Activated T-helper 1 cell treated with anti-CD3 and anti-CD28 coated beads, Interleukin-12 subunit alpha, Interleukin-12 subunit beta, Interleukin-2, Interleukin-4 antibody, amounts not matched to agents 30 ng/mL and 10 ng/mL and 1 ng/mL, durations not matched to agents 14 hours and 24 hours and 36 hours (primary cell): ENCODE measurements around the gene PCNX2. TPM values are rescaled to one million over a fixed set of nuclear protein-coding genes. Genes with fewer than 3 reads are reported as not detected.
A peak's percentile ranks its signal among the peaks of the same experiment; 100 is the strongest.

ENCODE experiments used
- DNase-seq: peaks from one replicate; pipeline ENCODE4 v3.0.0; 2021; ENCODE audit warnings: low spot score
- H3K27ac Mint-ChIP-seq: one replicate; pipeline ENCODE4 v1.8.0; 2021; ENCODE audit warnings: mild to moderate bottlenecking, mixed read lengths
- H3K27me3 Mint-ChIP-seq: one replicate; pipeline ENCODE4 v1.8.0; 2022; ENCODE audit warnings: mild to moderate bottlenecking, moderate library complexity, mixed read lengths; ENCODE audit not compliant: insufficient read depth
- H3K36me3 Mint-ChIP-seq: one replicate; pipeline ENCODE4 v1.8.0; 2021; ENCODE audit warnings: low read depth, mixed read lengths
- H3K4me1 Mint-ChIP-seq: one replicate; pipeline ENCODE4 v1.8.0; 2021; ENCODE audit warnings: low read depth, mixed read lengths
- H3K4me3 Mint-ChIP-seq: one replicate; pipeline ENCODE4 v1.8.0; 2021; ENCODE audit warnings: mild to moderate bottlenecking, moderate library complexity, mixed read lengths
- H3K9me3 Mint-ChIP-seq: one replicate; pipeline ENCODE4 v1.8.0; 2021; ENCODE audit warnings: mixed read lengths
- intact Hi-C: fragments of 100-400 bp; cut with micrococcal nuclease; formaldehyde crosslinking; loops from one replicate; pipeline ENCODE4 v1.15.1; 2024
- total RNA-seq: library from RNA; stranded (reverse); gene quantifications from 2 replicates; pipeline ENCODE4 v1.2.3, GENCODE V29; 2022

Gene PCNX2
- total RNA-seq, 1 donor from 2014 or later = 33.7 TPM

DNA sequence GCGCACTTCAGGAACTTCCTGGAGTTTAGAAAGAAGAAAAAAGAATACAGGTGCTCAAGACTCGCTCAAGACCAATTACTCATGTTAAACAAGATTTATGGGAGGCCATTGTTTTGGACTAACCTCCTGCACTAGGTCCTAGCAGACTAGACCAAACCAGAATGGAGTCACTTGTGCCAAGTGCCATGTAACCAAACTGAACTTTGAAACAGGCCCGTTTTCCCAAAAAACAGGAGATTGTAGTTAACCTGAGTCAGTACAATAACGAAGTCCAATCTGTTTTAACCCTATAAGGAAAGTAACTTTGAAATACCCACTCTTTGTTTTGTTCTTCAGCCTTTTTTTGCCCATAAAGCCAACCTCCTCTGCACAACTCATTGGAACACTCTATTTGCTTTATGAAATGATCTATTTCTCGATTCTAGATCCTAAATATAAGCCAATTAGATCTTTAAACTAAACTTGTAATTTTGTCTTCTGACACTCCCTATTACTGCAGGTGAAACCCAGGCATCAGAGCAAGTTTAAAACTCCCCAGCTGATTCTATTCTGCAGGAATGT lies 345.8 kb downstream of the PCNX2 start:
- no peak for DNase-seq
- H3K4me3 Mint-ChIP-seq = peak overlapping the region; percentile 95
- H3K27ac Mint-ChIP-seq = peak overlapping the region; percentile 93
- intact Hi-C loops = loop anchor here (1.0 to 10.0 kb wide), 9 partner anchors 73 to 1423 kb away; partner anchors contain the start of genes COA6 and MAP10
- H3K36me3 Mint-ChIP-seq = peaks cover 4% of the 10 kb centered on the region
- H3K27me3 Mint-ChIP-seq = no peaks in the 10 kb centered on the region
- H3K9me3 Mint-ChIP-seq = no peaks in the 10 kb centered on the region
- peaks cover 44% of the 10 kb centered on the region for H3K4me1 Mint-ChIP-seq

DNA sequence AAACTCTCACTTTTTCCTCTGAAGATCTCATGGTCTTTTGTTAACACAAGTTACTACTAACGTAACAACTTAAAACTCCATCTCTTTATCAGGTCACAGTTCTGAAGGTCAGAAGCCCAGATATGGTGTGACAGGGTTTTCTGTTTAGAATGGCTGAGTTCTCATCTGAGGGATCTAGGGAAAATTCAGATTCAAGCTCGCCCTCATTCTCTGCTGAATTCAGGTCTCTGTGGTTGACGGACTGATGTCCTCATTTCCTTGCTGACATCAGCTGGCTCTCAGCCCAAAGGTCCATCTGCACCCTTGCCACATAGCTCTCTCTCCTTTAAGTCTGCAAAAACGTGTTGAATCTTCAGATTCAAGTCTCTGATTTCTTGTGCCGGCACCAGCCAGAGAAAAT lies 351.2 kb downstream of the PCNX2 start:
- no peaks in the 10 kb centered on the region for H3K9me3 Mint-ChIP-seq
- intact Hi-C loops = no loop called here
- H3K4me1 Mint-ChIP-seq = peaks cover 23% of the 10 kb centered on the region
- H3K27ac Mint-ChIP-seq = no peak overlapping the region
- DNase-seq = no peak
- no peak overlapping the region for H3K4me3 Mint-ChIP-seq
- H3K36me3 Mint-ChIP-seq = no peaks in the 10 kb centered on the region
- no peaks in the 10 kb centered on the region for H3K27me3 Mint-ChIP-seq

DNA sequence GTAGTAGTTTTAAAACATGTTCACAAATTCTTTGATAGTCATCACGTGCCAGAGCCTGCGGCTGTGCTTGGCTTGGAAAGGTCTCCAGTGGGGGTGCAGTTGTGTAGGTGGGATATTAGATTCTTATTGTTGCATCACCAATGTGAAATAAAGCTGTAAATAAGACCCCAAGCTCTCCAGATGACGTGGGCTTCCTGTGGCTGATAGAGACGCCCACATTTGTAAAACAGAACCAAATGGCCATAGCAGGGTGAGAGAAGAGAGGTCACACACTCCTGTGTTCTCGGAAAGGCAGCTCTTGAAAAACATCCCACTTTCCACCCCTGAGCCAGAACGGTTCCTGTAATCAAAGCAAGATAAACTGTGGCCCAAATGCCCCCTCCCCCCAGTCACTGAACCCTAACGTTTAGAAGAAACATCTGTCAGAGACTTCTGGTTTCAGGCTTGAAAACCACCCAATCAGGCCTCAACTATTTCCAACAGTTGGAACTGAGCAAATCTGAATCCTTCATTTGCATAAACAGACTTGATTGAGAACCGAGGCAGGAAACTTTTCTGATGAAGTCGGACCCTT lies 351.8 kb downstream of the PCNX2 start:
- no peaks in the 10 kb centered on the region for H3K9me3 Mint-ChIP-seq
- DNase-seq = no peak
- no peak overlapping the region for H3K27ac Mint-ChIP-seq
- peaks cover 20% of the 10 kb centered on the region for H3K4me1 Mint-ChIP-seq
- intact Hi-C loops = no loop called here
- H3K27me3 Mint-ChIP-seq = peaks cover 2% of the 10 kb centered on the region
- H3K36me3 Mint-ChIP-seq = no peaks in the 10 kb centered on the region
- no peak overlapping the region for H3K4me3 Mint-ChIP-seq

DNA sequence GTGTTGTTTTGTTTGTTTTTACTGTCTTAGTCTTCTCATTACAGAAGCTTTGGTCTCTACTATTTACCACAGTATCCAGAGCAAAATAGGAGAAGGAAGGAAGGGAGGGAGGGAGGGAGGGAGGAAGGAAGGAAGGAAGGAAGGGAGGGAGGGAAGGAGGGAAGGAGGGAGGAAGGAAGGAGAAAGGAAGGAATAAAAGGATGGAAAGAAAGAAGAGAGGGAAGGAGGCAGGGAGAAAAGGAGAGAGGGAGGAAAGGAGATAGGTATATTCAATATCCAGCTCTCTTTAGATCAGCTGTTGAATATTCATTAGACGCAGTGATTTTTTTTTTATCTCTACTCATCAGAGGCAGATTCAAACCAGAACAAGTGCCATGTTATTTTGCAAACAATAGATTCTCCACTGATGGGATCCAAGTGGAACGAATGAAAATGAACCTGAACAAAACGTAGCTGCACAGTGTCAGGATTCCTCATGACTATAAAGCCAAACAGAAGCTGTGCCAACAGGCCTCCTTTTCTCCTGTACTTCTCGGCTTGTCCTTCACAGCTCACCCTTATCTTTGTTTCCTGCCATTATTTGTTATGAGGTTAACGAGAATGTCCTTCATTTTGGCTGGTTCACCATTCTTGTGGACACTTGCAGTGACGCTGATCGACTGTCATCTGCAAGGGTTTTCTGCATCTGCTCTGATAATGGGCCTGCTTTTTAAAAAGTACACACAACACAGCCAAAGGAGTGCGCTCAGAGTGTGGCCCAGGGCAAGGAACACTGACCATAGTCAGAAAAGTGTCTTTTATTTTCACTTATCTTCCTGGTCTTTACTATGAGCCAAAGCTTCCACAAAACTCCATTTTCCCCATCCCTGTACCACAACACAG lies 352.9 kb downstream of the PCNX2 start:
- Mint-ChIP-seq H3K27ac (no peak overlapping the region), H3K4me3 (no peak overlapping the region)
- intact Hi-C loops = no loop called here

DNA sequence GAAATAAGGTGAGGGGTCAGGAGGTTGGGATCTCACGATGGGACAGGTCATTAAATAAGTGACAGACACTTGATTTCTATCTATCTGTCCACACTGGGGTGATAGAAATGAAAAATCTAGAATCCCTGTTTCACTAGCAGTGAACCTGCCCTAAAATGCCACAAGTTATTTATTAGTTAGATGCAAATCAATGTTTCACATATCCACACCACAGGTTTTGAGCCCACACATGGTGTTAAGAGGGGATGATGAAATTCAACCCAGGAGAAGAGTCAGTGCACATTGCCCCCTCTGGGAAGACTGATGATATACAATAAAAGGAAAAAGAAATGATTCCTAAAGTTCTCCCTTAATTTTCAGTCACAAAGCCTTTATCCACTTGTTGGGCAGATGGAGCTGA lies 355.3 kb downstream of the PCNX2 start:
- no peak for DNase-seq
- Mint-ChIP-seq H3K4me1 (peaks cover 20% of the 10 kb centered on the region), H3K27me3 (peaks cover 7% of the 10 kb centered on the region), H3K27ac (no peak overlapping the region), H3K9me3 (no peaks in the 10 kb centered on the region), H3K36me3 (no peaks in the 10 kb centered on the region), H3K4me3 (no peak overlapping the region)
- intact Hi-C loops = no loop called here

More for the DNA sequence above, 352.9 kb downstream of the PCNX2 start:
- H3K27me3 Mint-ChIP-seq = peaks cover 6% of the 10 kb centered on the region
- no peak for DNase-seq
- H3K9me3 Mint-ChIP-seq = no peaks in the 10 kb centered on the region
- H3K4me1 Mint-ChIP-seq = peaks cover 20% of the 10 kb centered on the region
- no peaks in the 10 kb centered on the region for H3K36me3 Mint-ChIP-seq

DNA sequence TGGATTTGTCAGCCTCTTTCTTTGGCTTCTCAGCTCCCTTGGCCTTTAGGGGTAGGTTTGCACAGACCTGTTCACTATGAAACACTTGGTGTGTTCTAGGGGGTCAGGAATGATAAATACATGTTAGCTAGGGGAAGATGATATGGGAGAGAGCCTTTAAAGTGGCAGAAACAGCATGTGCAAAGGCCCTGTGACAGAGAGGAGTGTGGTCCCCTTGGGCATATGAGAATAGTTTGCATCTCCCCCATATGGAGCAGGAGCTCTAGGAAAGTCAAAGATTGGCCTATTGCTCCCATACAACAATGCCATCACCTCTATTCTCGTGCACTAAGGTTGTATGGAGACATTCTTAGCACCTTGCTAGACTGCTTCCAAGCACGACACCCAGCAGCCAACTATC lies 355.8 kb downstream of the PCNX2 start:
- no peak overlapping the region for H3K27ac Mint-ChIP-seq
- no peak for DNase-seq
- H3K4me3 Mint-ChIP-seq = no peak overlapping the region
- peaks cover 19% of the 10 kb centered on the region for H3K4me1 Mint-ChIP-seq
- H3K36me3 Mint-ChIP-seq = no peaks in the 10 kb centered on the region
- intact Hi-C loops = no loop called here
- peaks cover 7% of the 10 kb centered on the region for H3K27me3 Mint-ChIP-seq
- H3K9me3 Mint-ChIP-seq = no peaks in the 10 kb centered on the region

DNA sequence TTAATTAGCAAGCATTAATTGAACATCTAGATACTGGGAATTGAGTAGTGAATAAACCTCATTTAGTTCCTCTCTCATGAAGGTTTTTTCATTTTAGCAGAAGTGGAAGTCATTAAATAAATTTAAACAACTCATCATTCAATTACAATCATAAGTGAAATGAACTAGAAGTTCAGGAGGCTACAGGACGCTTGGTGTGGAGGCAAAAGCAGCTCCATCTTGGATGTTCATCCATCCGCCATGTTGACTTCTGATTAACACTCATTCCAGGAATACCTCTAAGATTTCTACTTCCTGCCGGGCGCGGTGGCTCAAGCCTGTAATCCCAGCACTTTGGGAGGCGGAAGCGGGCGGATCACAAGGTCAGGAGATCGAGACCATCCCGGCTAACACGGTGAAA lies 356.6 kb downstream of the PCNX2 start:
- intact Hi-C loops = no loop called here
- Mint-ChIP-seq H3K27ac (no peak overlapping the region), H3K9me3 (no peaks in the 10 kb centered on the region), H3K36me3 (no peaks in the 10 kb centered on the region), H3K4me1 (peaks cover 11% of the 10 kb centered on the region), H3K27me3 (peaks cover 7% of the 10 kb centered on the region), H3K4me3 (no peak overlapping the region)
- DNase-seq = no peak

DNA sequence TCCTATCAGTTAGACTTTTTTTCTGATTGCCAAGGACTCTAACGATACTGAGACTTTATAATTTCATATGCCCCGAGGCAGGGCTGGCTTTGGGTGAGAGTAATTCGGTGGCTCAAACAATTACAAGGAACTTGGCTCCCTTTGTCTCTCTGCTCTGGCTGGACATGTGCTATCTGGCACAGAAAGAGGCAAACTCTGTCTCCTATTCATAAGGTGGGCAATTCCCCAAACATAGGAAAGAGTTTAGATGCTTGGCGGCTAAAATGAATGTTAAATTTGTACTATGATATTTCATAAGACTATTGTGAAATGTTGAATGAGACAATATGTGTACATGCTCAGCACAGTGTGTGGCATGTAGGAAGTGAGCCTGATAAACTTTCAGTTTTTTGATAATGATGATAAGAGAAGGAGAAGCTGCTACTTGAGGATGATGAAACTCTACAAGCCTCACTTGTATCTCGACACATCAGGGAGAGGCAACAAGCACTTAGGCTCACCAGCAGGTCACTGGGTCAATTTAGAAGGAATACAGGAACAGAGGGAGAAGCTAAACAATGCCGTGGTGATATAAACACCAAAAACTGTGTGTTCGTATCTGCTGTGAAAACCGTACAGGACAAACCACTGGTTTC lies 357.7 kb downstream of the PCNX2 start:
- no peak overlapping the region for H3K4me3 Mint-ChIP-seq
- no peak overlapping the region for H3K27ac Mint-ChIP-seq
- no peak for DNase-seq
- intact Hi-C loops = no loop called here
- H3K9me3 Mint-ChIP-seq = no peaks in the 10 kb centered on the region
- peaks cover 7% of the 10 kb centered on the region for H3K27me3 Mint-ChIP-seq
- H3K4me1 Mint-ChIP-seq = peaks cover under 1% of the 10 kb centered on the region
- no peaks in the 10 kb centered on the region for H3K36me3 Mint-ChIP-seq

DNA sequence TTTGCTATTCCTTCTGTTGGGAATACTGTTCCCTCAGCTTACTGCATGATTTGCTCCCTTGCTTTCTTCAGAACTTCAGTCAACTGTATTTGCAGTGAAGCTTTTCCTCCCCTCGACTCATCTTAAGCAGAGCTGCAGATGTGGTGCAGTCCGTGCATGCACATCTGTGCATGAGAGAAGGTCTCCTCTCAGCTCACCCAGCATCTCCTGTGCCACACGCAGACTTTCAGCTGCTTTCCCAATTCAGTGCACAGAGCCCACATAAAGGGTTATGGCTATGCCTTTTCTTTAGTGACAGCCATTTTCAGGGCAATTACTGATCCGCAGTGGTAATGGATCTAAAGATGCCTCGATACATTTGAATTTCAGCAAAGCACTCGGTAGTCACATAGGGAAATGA lies 358.6 kb downstream of the PCNX2 start:
- DNase-seq = no peak
- Mint-ChIP-seq H3K27me3 (peaks cover 7% of the 10 kb centered on the region), H3K4me1 (no peaks in the 10 kb centered on the region), H3K27ac (no peak overlapping the region), H3K4me3 (no peak overlapping the region), H3K36me3 (peaks cover under 1% of the 10 kb centered on the region), H3K9me3 (no peaks in the 10 kb centered on the region)
- intact Hi-C loops = no loop called here

Other genes starting within 250 kb of the PCNX2 start
- gene MAP3K21, start 32.0 kb upstream of the PCNX2 start, total RNA-seq = 1.8 and 2.1 TPM in 2 replicates